Stomach (tissue), 9 donors: ENCODE data around the gene PROSER3. TPM values are rescaled to one million over a fixed set of nuclear protein-coding genes. Genes with fewer than 3 reads are reported as not detected.

ENCODE experiments used
- DNase-seq, 2 donors: peaks; one replicate each; pipeline versions ENCODE4 v3.0.0 to v3.0.0-alpha.2; 2013 to 2019
- H3K27ac ChIP-seq, 5 donors: fragments of 200-600 bp in 4 of 5; sonication (generic) in 4 of 5; one replicate each; pipeline ENCODE4 v1.5.1; 2013 to 2019; ENCODE audit warnings: mild to moderate bottlenecking in 1 of 5, moderate library complexity in 1 of 5
- H3K27me3 ChIP-seq, 3 donors: fragments of 200-600 bp; sonication (generic); one replicate each; pipeline ENCODE4 v1.5.1; 2017 to 2019; ENCODE audit warnings: mixed run types in 1 of 3
- H3K36me3 ChIP-seq, 4 donors: fragments of 200-600 bp; sonication (generic); 1 replicate in 3 of 4; 2 replicates in 1 of 4; pipeline ENCODE4 v1.5.1; 2016 to 2019
- H3K4me1 ChIP-seq, 4 donors: fragments of 200-600 bp; sonication (generic); one replicate each; pipeline ENCODE4 v1.5.1; 2016 to 2019
- H3K4me3 ChIP-seq, 4 donors: fragments of 200-600 bp; sonication (generic) in 3 of 4; one replicate each; pipeline ENCODE4 v1.5.1; 2016 to 2019; ENCODE audit warnings: mild to moderate bottlenecking in 1 of 4
- H3K9me3 ChIP-seq, 4 donors: fragments of 200-600 bp; sonication (generic); one replicate each; pipeline ENCODE4 v1.5.1; 2016 to 2019
- CTCF ChIP-seq, 7 experiments: fragments of 450-650 bp in 4 of 7; fragments of 200-600 bp in 3 of 7; sonication (generic) in 3 of 7; IDR thresholded peaks; one replicate each; pipeline ENCODE4 v1.5.1; 2016 to 2019; ENCODE audit warnings: antibody characterized with exemption in 7 of 7, control low read depth in 2 of 7, mild to moderate bottlenecking in 1 of 7
- EP300 ChIP-seq: sonication (generic); formaldehyde crosslinking; IDR thresholded peaks from one replicate; pipeline ENCODE4 v1.6.1; 2017; ENCODE audit warnings: antibody characterized with exemption
- POLR2A ChIP-seq, 4 donors: fragments of 450-650 bp; IDR thresholded peaks; one replicate each; pipeline ENCODE4 v1.6.1; 2016; ENCODE audit warnings: antibody characterized with exemption in 4 of 4, control low read depth in 2 of 4, mild to moderate bottlenecking in 1 of 4, moderate library complexity in 1 of 4
- POLR2AphosphoS5 ChIP-seq, 3 donors: sonication (generic); formaldehyde crosslinking; IDR thresholded peaks; one replicate each; pipeline ENCODE4 v1.6.1; 2016; ENCODE audit warnings: antibody characterized with exemption in 3 of 3
- WGBS, 5 donors: extraction: QIAGEN DNeasy Blood & Tissue Kit in 3 of 5; methylation state at CpG; one replicate each; pipeline versions ENCODE4 v1.1.5 to v1.1.7; 2013 to 2018; 5-methylcytosine and 5-hydroxymethylcytosine counted together
- intact Hi-C: fragments of 100-400 bp; cut with DNase I; formaldehyde crosslinking; loops from one replicate; pipeline ENCODE4 v1.15.1; 2023; ENCODE audit warnings: low total_unique reads
- polyA plus RNA-seq, 3 donors: library from polyadenylated mRNA; stranded (reverse); fragments of 200-250 nt; gene quantifications; one replicate each; pipeline ENCODE4 v1.2.3, GENCODE V29; 2013
- total RNA-seq, 5 donors: library from RNA; depleted of rRNA; stranded (reverse); fragments of >200 nt; gene quantifications; one replicate each; pipeline versions ENCODE4 v1.1.0 to v1.2.3, GENCODE V29; 2014 to 2016
- donor health status: healthy with polysubstance abuse.
- donor health status: Bipolar disorder and iron deficiency.
- donor health status: healthy.

The PROSER3 gene
- total and polyA plus RNA-seq, 8 donors = 3.6 to 61.3 (median 10.5) TPM

DNA sequence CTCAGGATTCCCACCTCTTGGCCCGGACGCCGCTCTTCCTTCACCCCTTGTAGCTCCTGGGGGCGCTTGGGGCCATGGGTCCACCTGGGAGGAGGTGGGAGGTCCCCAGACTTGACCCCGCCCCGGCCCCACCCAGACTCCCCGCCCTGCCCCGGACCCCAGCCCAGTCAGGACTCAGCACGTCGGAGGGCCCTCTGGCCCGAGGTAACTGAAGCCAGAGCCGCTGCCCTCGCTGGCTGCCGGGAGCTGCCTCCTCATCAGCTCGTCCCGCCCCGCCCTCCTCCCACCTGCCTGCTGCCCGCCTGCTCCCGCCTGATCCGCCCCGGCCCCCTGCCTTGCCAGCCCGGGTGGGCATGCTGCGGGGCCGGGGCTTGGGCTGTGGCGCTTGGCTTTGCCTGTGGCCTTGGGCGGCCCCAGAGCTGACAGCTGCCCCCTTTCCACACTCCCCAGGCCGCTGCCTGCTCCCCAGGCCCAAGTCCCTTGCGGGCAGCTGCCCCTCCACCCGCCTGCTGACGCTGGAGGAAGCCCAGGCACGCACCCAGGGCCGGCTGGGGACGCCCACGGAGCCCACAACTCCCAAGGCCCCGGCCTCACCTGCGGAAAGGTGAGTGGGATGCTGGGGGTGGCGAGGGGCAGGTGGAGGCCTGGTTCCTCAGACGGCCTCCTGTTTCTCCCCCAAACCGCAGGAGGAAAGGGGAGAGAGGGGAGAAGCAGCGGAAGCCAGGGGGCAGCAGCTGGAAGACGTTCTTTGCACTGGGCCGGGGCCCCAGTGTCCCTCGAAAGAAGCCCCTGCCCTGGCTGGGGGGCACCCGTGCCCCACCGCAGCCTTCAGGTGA, 26.7 kb downstream of the PROSER3 start:
- Histone ChIP-seq H3K27me3 (no peaks in the 10 kb centered on the region), H3K4me3 (no peak overlapping the region), H3K36me3 (peaks cover 5 to 75% (median 61%) of the 10 kb centered on the region in 4 donors), H3K9me3 (no peaks in the 10 kb centered on the region), H3K4me1 (no peaks in the 10 kb centered on the region), H3K27ac (no peak overlapping the region)
- intact Hi-C loops = no loop called here
- 81 to 86% (median 83%) methylated on average over 30 to 45 of the region's 45 CpGs for WGBS, 5 donors
- no peak for DNase-seq
- no peak for TF ChIP-seq POLR2AphosphoS5 (IDR thresholded peaks at IDR 0.05)
- TF ChIP-seq EP300 = no peak
- no peak for TF ChIP-seq CTCF (IDR thresholded peaks at IDR 0.05)
- no peak for TF ChIP-seq POLR2A (IDR thresholded peaks at IDR 0.05)

- Histone ChIP-seq H3K27me3 (no peaks in the 10 kb centered on the region), H3K36me3 (peaks cover 5 to 70% (median 55%) of the 10 kb centered on the region in 4 donors), H3K4me3 (no peak overlapping the region), H3K27ac (no peak overlapping the region), H3K9me3 (no peaks in the 10 kb centered on the region), H3K4me1 (no peaks in the 10 kb centered on the region)
- no peak for TF ChIP-seq CTCF (IDR thresholded peaks at IDR 0.05)
- TF ChIP-seq POLR2AphosphoS5 (IDR thresholded peaks at IDR 0.05) = no peak
- no peak for TF ChIP-seq POLR2A (IDR thresholded peaks at IDR 0.05)
- no peak for TF ChIP-seq EP300
- WGBS, 5 donors = 87 to 94% (median 94%) methylated on average over 9 to 10 of the region's 10 CpGs
- intact Hi-C loops = no loop called here
- DNase-seq = no peak
Measured at GRCh38 chr19:35785339-35785627, 27.3 kb downstream of the PROSER3 start.

DNA sequence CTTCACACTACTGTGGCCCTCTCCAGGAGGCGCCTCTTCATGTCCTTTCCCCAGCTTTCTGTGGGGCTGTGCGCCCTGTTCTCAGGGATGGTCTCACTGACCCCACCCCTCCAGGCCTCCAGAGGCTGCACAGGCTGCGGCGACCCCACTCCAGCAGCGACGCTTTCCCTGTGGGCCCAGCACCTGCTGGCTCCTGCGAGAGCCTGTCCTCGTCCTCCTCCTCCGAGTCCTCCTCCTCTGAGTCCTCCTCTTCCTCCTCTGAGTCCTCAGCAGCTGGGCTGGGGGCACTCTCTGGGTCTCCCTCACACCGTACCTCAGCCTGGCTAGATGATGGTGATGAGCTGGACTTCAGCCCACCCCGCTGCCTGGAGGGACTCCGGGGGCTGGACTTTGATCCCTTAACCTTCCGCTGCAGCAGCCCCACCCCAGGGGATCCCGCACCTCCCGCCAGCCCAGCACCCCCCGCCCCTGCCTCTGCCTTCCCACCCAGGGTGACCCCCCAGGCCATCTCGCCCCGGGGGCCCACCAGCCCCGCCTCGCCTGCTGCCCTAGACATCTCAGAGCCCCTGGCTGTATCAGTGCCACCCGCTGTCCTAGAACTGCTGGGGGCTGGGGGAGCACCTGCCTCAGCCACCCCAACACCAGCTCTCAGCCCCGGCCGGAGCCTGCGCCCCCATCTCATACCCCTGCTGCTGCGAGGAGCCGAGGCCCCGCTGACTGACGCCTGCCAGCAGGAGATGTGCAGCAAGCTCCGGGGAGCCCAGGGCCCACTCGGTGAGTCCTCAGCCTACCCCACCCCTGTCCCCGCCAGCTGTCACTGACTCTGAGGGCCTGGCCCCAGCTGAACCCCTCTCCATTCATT, 28.6 kb downstream of the PROSER3 start:
- no peak overlapping the region for H3K4me3 ChIP-seq
- no peak for DNase-seq
- intact Hi-C loops = no loop called here
- H3K4me1 ChIP-seq = no peaks in the 10 kb centered on the region
- H3K27me3 ChIP-seq = no peaks in the 10 kb centered on the region
- TF ChIP-seq CTCF (IDR thresholded peaks at IDR 0.05) (no peak), EP300 (no peak), POLR2AphosphoS5 (IDR thresholded peaks at IDR 0.05) (no peak), POLR2A (IDR thresholded peaks at IDR 0.05) (no peak)
- H3K36me3 ChIP-seq = peaks cover 5 to 57% (median 43%) of the 10 kb centered on the region in 4 donors
- H3K9me3 ChIP-seq = no peaks in the 10 kb centered on the region
- no peak overlapping the region for H3K27ac ChIP-seq
- 80 to 88% (median 82%) methylated on average over 22 to 31 of the region's 31 CpGs for WGBS, 5 donors

GRCh38 chr19:35787227-35787799, 29.3 kb downstream of the PROSER3 start:
- Histone ChIP-seq H3K4me1 (no peaks in the 10 kb centered on the region), H3K27me3 (peaks cover 0 to 2% (median 0%) of the 10 kb centered on the region in 3 donors), H3K36me3 (peaks cover 5 to 50% (median 35%) of the 10 kb centered on the region in 4 donors), H3K9me3 (no peaks in the 10 kb centered on the region), H3K4me3 (no peak overlapping the region), H3K27ac (no peak overlapping the region)
- DNase-seq = no peak
- 87 to 98% (median 96%) methylated on average over 8 to 15 of the region's 15 CpGs for WGBS, 5 donors
- TF ChIP-seq EP300 = no peak
- TF ChIP-seq CTCF (IDR thresholded peaks at IDR 0.05) = no peak
- no peak for TF ChIP-seq POLR2AphosphoS5 (IDR thresholded peaks at IDR 0.05)
- TF ChIP-seq POLR2A (IDR thresholded peaks at IDR 0.05) = no peak
- intact Hi-C loops = no loop called here
